Activated naive CD4-positive, alpha-beta T cell treated with Interleukin-2 at 50 U/mL for 16 hours (primary cell): ENCODE results near the gene RERE.
"Not testable (repeated sequence)": the region's sequence is repeated elsewhere in the genome, so short reads cannot be mapped to it uniquely, and the experiment has no call there.

Experiments used
- DNase-seq: peaks from one replicate; pipeline ENCODE4 v3.0.0-alpha.2; 2020

The RERE gene

DNA sequence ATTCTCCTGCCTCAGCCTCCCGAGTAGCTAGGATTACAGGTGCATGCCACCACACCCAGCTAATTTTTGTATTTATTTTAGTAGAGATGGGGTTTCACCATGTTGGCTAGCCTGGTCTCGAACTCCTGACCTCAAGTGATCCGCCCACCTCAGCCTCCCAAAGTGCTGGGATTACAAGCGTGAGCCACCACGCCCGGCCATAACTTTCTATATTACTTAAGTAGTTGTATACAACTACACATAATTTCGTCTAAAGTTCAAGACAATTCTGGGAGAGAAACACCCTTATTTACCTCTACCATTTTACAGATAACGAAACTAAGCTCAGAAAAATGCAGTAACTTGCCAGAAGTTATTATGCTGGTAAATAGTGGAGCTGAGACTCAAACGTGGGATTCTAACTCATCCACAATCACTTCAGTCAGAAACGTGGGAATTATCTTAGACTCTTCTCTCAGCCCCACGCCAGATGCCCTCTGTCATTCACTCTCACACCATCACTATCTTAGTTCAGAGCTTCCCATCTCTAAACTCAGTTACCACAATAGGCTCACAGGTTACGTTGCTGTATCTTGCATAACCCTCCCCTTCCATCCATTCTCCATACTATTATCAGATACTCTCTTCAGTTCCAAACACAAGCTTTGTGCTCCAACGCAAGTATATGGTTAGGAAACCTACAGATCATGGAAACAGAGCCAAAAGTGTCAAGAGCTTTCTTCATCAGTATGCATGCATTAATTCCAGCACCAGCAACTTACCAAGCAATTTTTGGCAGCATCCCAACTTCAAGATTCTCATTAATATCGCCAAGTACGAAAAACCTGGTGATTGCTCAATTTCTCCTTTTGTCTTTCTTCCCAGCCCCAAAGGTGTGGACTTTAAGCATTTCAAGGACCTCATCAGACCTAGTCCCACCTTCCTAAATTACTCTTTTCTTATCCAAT is 69.3 kb downstream of the RERE start:
- no peak for DNase-seq

DNA sequence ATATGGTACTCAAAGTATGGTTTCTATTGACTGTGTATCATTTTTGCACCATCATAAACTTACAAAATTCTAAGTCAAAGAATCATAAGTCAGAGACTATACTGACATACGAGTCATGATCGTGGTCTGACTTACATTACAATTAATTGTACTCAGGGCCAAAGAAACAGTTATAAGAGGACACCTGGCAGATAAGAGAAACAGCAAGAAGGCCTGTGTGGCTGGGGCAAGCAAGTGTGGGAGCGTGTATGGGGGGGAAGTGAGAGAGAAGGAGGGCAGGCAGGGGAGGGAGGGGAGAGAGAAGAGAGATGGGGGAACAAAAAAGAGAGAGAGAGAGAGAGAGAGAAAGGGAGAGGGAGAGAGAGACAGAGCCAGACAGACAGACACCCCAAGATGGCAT is 70.9 kb downstream of the RERE start:
- no peak for DNase-seq

DNA sequence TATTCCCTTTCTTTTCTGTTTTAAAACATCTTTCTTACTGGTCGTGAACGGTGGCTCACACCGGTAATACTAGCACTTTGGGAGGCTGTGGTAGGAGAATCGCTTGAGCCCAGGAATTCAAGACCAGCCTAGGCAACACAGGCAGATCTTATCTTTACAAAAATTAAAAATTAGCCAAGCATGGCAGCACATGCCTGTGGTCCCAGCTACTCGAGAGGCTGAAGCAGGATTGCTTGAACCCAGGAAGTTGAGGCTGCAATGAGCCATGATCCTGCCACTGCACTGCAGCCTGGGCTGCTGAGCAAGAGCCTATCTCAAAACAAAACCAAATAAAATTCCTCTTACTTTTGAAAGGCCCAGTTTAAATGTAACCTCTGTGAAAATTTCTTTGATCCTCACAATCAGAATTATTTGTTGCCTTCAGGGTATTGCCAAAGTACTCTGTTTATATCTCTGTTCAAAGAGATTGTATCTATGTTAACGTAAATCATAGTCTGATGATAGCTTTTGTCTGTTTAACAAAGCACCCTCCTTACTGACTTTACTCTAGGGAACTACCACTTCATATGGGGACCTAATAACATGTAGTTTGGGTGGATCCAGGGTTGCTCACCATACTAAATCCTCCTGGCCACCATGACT is 71.6 kb downstream of the RERE start:
- DNase-seq, result no peak

DNA sequence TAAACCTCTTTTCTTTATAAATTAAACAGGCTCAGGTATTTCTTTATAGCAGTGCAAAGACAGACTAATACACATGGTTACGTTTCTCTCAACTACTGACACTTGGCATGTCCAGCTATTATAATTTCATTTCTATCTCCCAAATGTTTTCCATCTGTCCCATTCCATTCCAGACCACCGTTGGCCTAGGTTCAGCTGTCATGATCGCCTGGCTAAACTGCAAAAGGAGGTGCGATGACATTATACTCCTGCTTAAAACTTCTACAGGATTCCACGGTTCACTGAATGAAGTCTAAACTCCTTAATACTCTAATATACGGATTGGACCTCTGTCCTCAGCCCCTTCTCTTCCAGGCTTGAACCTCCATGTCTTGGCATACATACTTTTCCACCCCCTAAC is 72.1 kb downstream of the RERE start:
- no peak for DNase-seq

DNA sequence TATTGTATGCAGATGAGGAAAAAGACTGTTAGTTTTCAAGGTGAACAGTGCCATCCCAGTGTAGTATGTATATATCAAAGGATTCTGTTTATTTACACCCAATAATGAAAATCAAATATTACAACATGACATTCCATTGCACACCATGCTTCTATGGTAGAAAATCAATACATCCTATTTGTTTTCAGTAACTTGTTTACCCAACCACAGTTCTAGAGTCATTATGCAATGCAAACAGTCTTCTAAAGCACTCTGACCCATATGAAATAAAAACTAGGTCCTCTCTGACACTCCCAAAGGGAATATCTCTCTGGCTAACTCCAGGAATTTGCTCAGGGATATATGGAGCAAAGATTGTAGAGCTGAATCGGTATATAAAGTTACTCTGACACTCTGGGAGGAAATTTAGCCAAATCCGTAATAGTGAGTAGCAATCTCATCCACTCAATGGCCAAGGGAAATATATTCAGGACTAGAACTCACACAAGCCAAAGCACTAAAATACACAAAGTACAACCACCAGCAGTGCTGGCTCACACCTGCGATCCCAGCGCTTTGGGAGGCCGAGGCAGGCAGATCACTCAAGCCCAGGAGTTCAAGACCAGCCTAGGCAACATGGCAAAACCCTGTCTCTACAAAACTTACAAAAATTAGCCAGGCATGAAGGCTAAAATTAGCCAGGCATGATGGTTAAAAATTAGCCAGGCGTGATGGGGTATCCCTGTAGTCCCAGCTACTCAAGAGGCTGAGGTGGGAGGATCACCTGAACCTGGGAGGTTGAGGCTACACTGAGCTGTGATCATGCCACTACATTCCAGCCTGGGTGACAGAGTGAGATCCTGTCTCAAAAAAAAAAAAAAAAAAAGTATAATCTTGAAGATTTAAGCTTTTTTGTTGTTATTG is 75.2 kb downstream of the RERE start:
- no peak for DNase-seq

DNA sequence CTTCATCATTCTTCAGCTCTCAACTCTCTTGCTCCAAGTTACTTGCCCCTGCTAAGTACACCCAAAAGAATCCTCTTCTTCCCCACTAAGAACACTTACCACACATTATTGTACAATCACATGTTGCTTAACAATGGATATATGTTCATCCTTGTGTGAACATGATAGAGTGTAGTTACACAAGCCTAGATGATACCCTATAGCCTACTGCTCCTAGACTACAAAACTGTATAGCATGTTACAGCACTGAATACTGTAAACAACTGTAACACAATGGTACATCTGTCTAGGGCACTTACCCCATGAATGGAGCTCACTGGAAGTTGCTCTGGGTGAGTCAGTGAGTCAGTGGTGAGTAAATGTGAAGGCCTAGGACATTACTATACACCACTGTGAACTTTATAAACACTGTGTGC is 77.4 kb downstream of the RERE start:
- no peak for DNase-seq

DNA sequence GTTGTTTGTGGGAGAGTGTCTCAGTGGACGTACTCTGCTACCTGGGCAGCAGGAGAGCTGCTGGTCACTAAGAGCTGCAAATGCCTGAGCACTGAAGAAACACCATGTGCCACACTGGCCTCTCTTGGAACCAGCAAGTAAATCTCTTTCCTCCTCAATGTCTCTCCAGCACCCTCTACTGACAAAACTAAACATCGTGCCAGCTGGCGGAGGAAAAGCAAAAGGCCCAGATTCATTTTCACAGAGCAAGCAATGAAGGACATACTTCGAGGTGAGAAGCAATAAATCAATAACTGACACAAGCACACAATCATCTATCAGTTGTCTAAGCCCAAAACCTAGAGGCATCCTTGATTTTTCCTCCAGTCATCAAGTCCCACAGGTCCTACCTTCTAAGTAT is 78.1 kb downstream of the RERE start:
- DNase-seq, result no peak

DNA sequence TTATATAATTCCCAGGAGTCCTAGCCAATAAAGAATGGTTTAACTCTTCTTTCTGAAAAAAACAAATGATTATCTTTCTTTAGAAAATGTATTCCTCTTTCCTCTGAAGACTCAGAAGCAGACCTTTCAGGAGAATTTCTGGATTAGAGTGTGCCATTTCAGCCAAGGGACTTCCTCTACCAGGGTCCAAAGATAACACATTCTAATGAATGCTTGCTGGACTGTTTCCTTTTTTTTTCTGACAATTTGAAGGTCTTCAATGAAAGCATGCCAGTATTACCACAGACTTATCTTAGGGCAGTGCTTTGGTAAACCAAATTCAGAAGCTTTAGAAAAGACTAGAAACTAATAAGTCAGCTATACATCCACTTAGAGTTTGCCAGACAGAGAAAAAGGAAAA is 80.5 kb downstream of the RERE start:
- no peak for DNase-seq

DNA sequence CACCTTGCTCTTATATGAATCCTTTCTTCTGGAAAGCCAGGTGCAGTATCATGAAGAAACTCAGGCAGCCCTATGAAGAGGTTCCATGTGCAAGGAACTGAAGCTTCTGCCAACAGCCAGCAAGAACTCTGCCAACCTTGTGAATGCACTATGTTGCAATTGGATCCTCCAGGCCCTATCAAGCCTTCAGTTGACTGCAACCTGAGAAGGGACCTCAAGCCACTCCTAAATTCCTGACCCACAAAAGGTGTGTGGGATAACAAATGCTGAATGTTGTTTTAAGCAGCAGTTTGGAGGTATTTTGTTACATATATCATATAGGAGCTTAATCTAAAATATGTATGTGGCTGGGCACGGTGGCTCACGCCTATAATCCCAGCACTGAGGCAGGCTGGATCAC is 84.0 kb downstream of the RERE start:
- no peak for DNase-seq

DNA sequence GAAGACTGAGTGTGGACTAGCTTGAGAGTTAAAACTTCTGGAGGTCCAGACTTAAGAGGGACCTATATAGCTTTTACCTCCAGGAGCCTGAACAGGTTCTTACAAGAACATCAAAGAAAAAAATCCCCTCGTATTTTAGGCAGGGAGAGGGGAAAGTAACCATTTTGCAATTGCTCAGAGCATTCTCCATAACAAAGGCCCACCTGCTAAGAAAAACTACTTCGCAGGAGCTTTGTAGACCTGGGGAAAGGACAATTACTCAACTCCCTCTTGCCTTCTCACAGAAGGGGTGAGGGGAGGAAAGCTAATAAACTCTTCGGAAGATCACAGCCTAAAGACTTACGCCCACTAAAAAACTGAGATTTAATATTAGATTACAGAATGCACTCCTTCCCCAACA is 86.3 kb downstream of the RERE start:
- DNase-seq, result no peak

DNA sequence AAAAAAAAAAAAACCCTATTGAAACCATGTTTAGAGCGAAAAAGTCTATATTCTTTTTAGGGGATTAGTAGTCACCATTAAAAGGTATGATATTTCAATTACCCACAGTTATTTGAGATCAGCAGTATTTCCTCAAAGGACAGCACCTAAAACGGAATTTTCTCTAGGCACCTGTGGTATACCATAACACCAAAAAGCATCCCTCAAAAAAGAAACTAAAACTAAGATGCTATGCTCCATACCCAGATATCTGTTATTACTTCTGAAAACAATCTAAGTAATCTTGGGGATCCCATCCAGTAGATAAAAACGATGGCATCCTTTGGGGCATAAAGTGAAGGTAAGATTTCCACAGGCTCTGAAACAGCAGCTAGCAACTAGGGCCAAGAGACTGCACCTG is 89.0 kb downstream of the RERE start:
- DNase-seq, result no peak

DNA sequence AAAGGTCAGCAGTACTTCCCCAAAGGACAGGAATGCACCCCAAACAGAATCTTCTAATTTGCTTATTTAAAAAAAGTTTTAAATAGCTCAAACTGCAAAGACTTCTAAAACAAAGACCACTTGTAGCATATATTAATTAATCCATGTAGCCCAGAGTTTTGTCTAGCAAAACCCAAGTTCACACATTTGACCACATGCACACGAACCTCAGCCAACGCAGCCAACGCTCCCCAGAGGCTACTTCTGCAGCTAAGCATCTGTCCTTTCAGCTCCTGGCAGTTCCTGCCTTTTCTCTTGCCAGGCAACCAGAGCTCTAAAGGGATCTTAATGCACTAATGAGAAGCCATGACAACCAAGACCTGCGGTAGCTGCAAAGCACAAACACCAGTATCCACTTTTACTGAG is 89.6 kb downstream of the RERE start:
- no peak for DNase-seq

DNA sequence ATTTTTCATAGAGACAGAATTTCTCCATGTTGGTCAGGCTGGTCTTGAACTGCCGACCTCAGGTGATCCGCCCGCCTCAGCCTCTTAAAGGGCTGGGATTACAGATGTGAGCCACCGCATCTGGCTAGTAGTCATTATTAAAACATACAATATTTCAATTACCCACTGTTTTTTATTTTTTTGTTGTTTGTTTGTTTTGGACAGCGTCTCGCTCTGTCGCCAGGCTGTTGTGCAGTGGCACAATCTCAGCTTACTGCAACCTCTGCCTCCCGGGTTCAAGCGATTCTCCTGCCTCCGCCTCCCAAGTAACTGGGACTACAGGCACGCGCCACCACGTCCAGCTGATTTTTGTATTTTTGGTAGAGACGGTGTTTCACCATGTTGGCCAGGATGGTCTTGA is 90.1 kb downstream of the RERE start:
- DNase-seq, result not testable (repeated sequence)

DNA sequence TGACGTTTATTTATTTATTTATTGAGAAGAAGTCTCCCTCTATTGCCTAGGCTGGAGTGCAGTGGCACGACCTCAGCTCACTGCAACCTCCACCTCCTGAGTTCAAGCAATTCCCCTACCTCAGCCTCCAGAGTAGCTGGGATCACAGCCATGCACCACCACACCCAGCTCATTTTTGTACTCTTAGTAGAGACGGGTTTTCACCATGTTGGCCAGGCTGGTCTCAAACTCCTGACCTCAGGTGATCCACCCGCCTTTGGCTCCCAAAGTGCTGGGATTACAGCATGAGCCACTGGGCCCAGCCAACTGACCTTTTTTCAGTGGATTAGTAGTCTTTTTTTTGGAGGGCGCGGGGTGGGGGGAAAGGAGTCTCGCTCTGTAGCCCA is 90.6 kb downstream of the RERE start:
- not testable (repeated sequence) for DNase-seq

DNA sequence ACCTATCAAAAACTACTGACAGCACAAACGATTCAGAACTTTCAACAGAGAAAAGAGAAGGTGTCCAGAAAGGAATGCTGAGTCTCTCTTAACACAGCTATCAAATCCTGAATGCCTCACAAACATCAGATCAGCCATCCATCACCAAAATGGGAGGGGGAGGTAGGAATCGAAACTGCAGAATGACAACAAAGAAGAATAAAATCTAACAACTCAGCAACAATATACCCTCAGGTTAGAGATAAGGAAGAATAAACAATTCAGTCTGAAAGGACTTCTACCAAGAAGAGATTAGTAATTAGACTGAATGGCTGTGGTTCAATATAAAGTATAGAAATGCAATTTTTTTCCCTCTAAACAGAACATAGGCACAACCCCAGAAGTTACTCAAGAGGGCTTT is 94.4 kb downstream of the RERE start:
- DNase-seq, result no peak

DNA sequence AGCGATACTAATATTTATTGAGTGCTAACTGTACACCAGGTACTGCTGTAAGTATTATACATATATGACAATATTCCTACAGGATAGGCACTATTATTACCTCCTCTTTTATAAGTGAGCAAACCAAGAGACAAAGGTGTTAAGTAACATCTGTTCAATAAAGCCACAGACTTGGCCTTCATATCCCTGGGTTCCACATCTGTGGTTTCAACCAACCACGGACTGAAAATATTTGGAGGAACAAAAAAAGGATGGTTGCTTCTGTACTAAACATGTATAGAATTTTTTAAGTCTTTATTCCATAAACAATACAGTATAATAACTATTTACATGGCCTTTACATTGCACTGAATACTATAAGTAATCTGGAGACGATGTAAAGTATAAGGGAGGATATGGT is 95.1 kb downstream of the RERE start:
- no peak for DNase-seq

DNA sequence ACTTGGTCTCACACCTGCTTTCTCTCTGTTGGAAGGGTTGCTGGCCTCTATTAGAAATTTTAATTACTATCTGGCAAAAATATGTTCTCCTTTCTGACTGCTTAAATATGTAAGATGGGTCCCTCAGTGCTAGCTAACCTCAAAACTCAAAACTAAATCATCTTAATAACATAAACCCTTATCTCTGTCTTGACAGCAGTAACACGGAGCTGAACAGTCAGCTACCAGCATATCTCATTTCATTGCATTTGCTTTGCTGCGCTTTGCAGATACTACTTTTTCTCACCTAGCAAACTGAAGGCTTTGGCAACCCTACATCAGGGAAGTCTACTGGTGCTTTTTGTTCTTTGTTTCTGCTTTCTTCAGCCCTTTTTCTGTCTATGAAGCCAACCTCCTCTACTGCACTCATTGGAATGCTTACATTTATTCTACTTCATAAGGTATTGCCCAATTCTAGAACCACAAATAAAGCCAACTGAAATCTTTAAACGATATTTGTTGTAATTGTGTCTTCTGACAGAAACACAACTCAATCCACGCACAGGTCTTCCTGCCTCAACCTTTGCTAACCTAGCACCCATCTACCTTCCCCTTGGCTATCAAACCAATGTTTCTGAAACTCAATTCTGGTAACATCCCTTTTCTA is 95.6 kb downstream of the RERE start:
- DNase-seq, result no peak

DNA sequence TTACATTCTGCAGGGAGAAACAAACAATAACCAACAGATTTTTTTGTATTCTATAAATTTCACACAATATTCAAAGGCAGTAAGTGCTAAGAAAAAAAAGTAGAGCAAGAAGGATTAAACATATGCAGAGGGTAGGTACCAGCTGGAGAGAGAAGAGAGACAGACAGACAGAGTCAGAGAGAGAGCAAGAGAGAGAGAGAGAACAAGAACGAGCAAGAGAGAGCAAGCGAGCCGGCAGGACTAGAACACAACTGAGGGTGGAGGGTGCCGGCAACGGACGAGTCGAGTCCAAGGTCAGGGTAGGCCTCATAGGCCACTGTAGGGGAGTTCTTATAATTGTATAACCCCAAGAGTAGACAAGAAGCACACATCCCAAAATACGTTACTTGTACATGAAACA is 97.1 kb downstream of the RERE start:
- no peak for DNase-seq

DNA sequence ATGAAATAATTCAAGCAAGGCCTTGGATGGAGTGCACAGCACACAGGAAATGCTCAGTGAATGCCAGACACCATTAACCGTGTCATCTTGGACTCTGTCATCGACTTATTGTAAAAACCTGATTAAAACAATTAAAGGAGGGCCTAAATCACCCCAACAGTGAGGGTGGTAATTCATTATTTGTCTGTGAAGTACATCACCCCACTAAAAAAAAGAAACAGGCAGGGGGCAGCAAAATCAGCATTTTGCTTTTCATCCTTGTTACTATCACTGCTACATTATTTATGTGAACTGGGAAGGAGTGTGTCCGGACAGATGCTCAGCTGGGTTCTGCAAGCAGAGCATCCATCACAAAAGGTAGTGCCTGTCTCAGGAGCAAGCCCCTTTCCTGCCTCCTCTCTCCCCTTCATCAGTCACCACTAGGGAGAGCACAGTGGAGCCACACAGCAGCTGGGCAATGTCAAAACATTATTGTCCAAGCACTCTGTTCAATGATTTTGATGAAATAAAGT is 98.5 kb downstream of the RERE start:
- no peak for DNase-seq

DNA sequence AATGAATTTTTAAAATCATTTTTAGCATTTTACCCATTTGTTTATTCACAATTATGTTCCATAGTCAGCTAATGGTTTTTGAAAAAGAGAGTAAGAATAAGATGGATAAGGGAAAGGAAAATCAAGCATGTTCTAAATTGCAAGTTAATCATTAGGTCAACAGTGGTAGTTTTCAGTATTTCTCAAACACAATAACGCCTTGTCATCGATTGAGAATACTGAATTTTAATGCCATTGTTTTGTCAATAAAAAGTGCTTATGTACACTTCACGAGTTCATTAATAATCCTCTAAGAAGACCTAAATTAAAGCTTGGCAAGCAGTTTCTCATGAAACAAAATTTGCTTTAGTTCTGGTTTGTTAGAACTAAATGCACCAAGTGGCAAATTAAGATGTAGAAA is 100.3 kb downstream of the RERE start:
- DNase-seq, result no peak

DNA sequence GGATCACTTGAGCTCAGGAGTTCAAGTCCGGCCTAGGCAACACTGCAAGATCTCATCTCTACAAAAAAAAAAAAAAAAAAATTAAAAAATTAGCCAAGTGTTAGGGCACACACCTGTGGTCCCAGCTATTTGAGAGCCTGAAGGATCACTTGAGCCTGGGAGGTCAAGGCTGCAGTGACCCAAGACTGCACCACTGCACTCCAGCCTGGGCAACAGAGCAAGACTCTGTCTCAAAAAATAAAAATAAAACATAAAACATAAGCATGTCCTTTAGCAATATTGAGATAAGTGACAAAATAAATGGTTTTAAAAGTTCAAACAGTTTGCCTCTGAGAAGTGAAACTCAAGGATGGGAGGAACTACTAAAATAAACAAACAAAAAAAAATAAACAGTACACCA is 101.2 kb downstream of the RERE start:
- no peak for DNase-seq

DNA sequence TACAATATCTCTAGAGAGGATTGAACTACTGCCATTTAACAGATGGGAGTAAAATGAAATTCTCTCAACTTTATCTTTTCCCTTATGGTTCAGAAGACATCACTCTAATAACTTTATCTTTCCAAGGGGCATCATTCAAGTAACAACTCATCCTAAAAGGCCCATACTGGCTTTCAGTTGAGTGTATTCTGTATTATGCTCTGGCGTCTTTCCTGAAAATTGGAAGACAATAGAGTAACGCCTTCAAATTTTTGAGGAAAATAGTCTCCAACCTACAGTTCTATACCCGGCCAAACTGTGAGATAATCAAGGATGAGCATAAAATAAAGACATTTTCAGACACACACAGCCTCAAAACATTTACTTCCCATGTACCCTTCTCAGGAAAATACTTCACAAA is 103.3 kb downstream of the RERE start:
- no peak for DNase-seq
